Common myeloid progenitor, CD34-positive (primary cell): ENCODE data around the gene SSTR5.

ENCODE experiments used
- CTCF ChIA-PET: fragments of 350-600 bp; sonication (Branson Sonifier 250); formaldehyde crosslinking; loops from one replicate; lab custom pipeline; 2021; ENCODE audit warnings: antibody characterized with exemption; lab: Charles Lee
- POLR2A ChIA-PET: fragments of 350-600 bp; sonication (Branson Sonifier 250); formaldehyde crosslinking; loops from one replicate; lab custom pipeline; 2021; ENCODE audit warnings: antibody characterized with exemption; lab: Charles Lee
- DNase-seq, 3 donors: peaks; one replicate each; pipeline versions ENCODE4 v3.0.0 to v3.0.0-alpha.2; 2013
- H3K27ac ChIP-seq, 2 experiments: 1 replicate in 1 of 2; 2 replicates in 1 of 2; pipeline ENCODE4 v1.7.0; 2013; ENCODE audit warnings: inconsistent platforms in 2 of 2, low read length in 2 of 2, mild to moderate bottlenecking in 2 of 2, low read depth in 1 of 2, moderate library complexity in 1 of 2; ENCODE audit not compliant: severe bottlenecking in 2 of 2, insufficient read depth in 1 of 2, poor library complexity in 1 of 2
- H3K27me3 ChIP-seq, 5 experiments: replicated peaks in 2 of 5; 1 replicate in 3 of 5; 2 replicates in 2 of 5; pipeline versions ENCODE4 v1.6.1 to v1.7.0; 2013; ENCODE audit warnings: low read length in 4 of 5, mild to moderate bottlenecking in 2 of 5, moderate library complexity in 2 of 5, inconsistent platforms in 1 of 5; ENCODE audit not compliant: insufficient read depth in 5 of 5, control insufficient read depth in 4 of 5
- H3K36me3 ChIP-seq, 4 experiments: 1 replicate in 2 of 4; 2 replicates in 2 of 4; pipeline versions ENCODE4 v1.6.1 to v1.7.0; 2013; ENCODE audit warnings: low read length in 3 of 4, control low read depth in 1 of 4, mild to moderate bottlenecking in 1 of 4; ENCODE audit not compliant: control insufficient read depth in 4 of 4, insufficient read depth in 4 of 4
- H3K4me1 ChIP-seq, 4 experiments: 1 replicate in 3 of 4; 2 replicates in 1 of 4; pipeline versions ENCODE4 v1.6.1 to v1.7.1; 2013; ENCODE audit warnings: low read length in 3 of 4, mild to moderate bottlenecking in 3 of 4, control low read depth in 1 of 4, inconsistent platforms in 1 of 4, moderate library complexity in 1 of 4; ENCODE audit not compliant: control insufficient read depth in 4 of 4, insufficient read depth in 4 of 4; ENCODE audit errors: control extremely low read depth in 1 of 4
- H3K4me3 ChIP-seq, 7 experiments: 1 replicate in 4 of 7; 2 replicates in 3 of 7; pipeline versions ENCODE4 v1.5.1 to v1.7.0; 2013; ENCODE audit warnings: mild to moderate bottlenecking in 7 of 7, low read length in 6 of 7, moderate library complexity in 6 of 7, inconsistent platforms in 2 of 7, low read depth in 2 of 7, control low read depth in 1 of 7; ENCODE audit not compliant: insufficient read depth in 4 of 7, control insufficient read depth in 1 of 7; ENCODE audit errors: extremely low read depth in 1 of 7
- H3K9me3 ChIP-seq, 5 experiments: 1 replicate in 4 of 5; 2 replicates in 1 of 5; pipeline versions ENCODE4 v1.6.1 to v1.7.1; 2013; ENCODE audit warnings: low read length in 4 of 5, mild to moderate bottlenecking in 2 of 5, inconsistent platforms in 1 of 5, low read depth in 1 of 5, moderate library complexity in 1 of 5; ENCODE audit not compliant: control insufficient read depth in 4 of 5, insufficient read depth in 2 of 5; ENCODE audit errors: control extremely low read depth in 1 of 5
- WGBS: methylation state at CpG from one replicate; pipeline ENCODE4 v1.1.5; 2013; ENCODE audit not compliant: insufficient coverage; 5-methylcytosine and 5-hydroxymethylcytosine counted together

Gene SSTR5

GRCh38 chr16:1106659-1107058 is 34.1 kb downstream of the SSTR5 start:
- H3K27me3 ChIP-seq, result peaks cover 0 to 78% (median 4%) of the 10 kb centered on the region in 5 experiments
- no peak for DNase-seq
- no peak overlapping the region for H3K4me3 ChIP-seq
- H3K4me1 ChIP-seq, result peaks cover 0 to 6% (median 2%) of the 10 kb centered on the region in 4 experiments
- ChIA-PET CTCF (no interaction called here), POLR2A (no interaction called here)
- no peaks in the 10 kb centered on the region for H3K36me3 ChIP-seq
- WGBS, result 85% methylated on average over 12 of the region's 16 CpGs
- no peaks in the 10 kb centered on the region for H3K9me3 ChIP-seq
- H3K27ac ChIP-seq, result no peak overlapping the region

- H3K27me3 ChIP-seq, result peaks cover 0 to 81% (median 4%) of the 10 kb centered on the region in 5 experiments
- WGBS, result 80% methylated on average over 22 of the region's 22 CpGs
Observed at GRCh38 chr16:1107141-1107540, 34.6 kb downstream of the SSTR5 start.

GRCh38 chr16:1107731-1108130 is 35.2 kb downstream of the SSTR5 start:
- H3K36me3 ChIP-seq, result no peaks in the 10 kb centered on the region
- ChIA-PET CTCF (no interaction called here), POLR2A (no interaction called here)
- no peak overlapping the region for H3K4me3 ChIP-seq
- no peak overlapping the region for H3K27ac ChIP-seq
- no peak for DNase-seq
- 75% methylated on average over 9 of the region's 12 CpGs for WGBS
- peaks cover 0 to 6% (median 2%) of the 10 kb centered on the region in 4 experiments for H3K4me1 ChIP-seq
- peaks cover 0 to 87% (median 4%) of the 10 kb centered on the region in 5 experiments for H3K27me3 ChIP-seq
- no peaks in the 10 kb centered on the region for H3K9me3 ChIP-seq

More at GRCh38 chr16:1107141-1107540, 34.6 kb downstream of the SSTR5 start:
- no peak for DNase-seq
- ChIA-PET POLR2A (no interaction called here), CTCF (no interaction called here)
- no peaks in the 10 kb centered on the region for H3K9me3 ChIP-seq
- H3K36me3 ChIP-seq, result no peaks in the 10 kb centered on the region
- H3K4me3 ChIP-seq, result no peak overlapping the region
- no peak overlapping the region for H3K27ac ChIP-seq
- H3K4me1 ChIP-seq, result peaks cover 0 to 6% (median 2%) of the 10 kb centered on the region in 4 experiments

GRCh38 chr16:1108299-1109252 is 36.0 kb downstream of the SSTR5 start:
- Histone ChIP-seq H3K27me3 (peaks cover 0 to 88% (median 3%) of the 10 kb centered on the region in 5 experiments), H3K27ac (no peak overlapping the region), H3K4me3 (no peak overlapping the region), H3K9me3 (no peaks in the 10 kb centered on the region), H3K36me3 (no peaks in the 10 kb centered on the region), H3K4me1 (no peaks in the 10 kb centered on the region)
- CTCF ChIA-PET, result interaction anchor here (1.2 to 1.3 kb wide), 2 partner anchors 71 to 86 kb away, joined by 3 to 4 read pairs; no protein-coding TSS in a partner anchor
- WGBS, result 51% methylated on average over 34 of the region's 42 CpGs
- DNase-seq, result no peak
- POLR2A ChIA-PET, result no interaction called here

GRCh38 chr16:1109648-1110047 is 37.1 kb downstream of the SSTR5 start:
- WGBS, result 58% methylated on average over 12 of the region's 19 CpGs
- ChIA-PET POLR2A (no interaction called here), CTCF (interaction anchor here (1.2 to 1.3 kb wide), 2 partner anchors 72 to 84 kb away, joined by 3 to 4 read pairs; no protein-coding TSS in a partner anchor)
- no peaks in the 10 kb centered on the region for H3K4me1 ChIP-seq
- no peaks in the 10 kb centered on the region for H3K9me3 ChIP-seq
- no peak overlapping the region for H3K4me3 ChIP-seq
- DNase-seq, result no peak
- no peak overlapping the region for H3K27ac ChIP-seq
- H3K27me3 ChIP-seq, result peaks cover 0 to 77% (median 3%) of the 10 kb centered on the region in 5 experiments
- H3K36me3 ChIP-seq, result no peaks in the 10 kb centered on the region

- Histone ChIP-seq H3K9me3 (no peaks in the 10 kb centered on the region), H3K27me3 (peaks cover 0 to 56% (median 3%) of the 10 kb centered on the region in 5 experiments), H3K27ac (no peak overlapping the region), H3K36me3 (no peaks in the 10 kb centered on the region), H3K4me3 (no peak overlapping the region), H3K4me1 (no peaks in the 10 kb centered on the region)
- CTCF ChIA-PET, result no interaction called here
- POLR2A ChIA-PET, result interaction anchor here (0.7 kb wide), 1 partner anchor 58 kb away, joined by 3 read pairs; no protein-coding TSS in a partner anchor
- whole genome bisulfite sequencing, result 70% methylated on average over 21 of the region's 26 CpGs
- no peak for DNase-seq
Observed at GRCh38 chr16:1112506-1113184, 40.1 kb downstream of the SSTR5 start.
